GM18511 (cell line): ENCODE measurements around the gene B4GALNT3.
"Not testable (repeated sequence)": the region's sequence is repeated elsewhere in the genome, so short reads cannot be mapped to it uniquely, and the experiment has no call there.

Source experiments
- ATAC-seq: cut with Tn5 transposase; IDR thresholded peaks from one replicate; pipeline ENCODE4 v1.9.1; 2021; ENCODE audit warnings: mild to moderate bottlenecking, moderate library complexity; ENCODE audit not compliant: unreplicated experiment

Gene B4GALNT3

GRCh38 chr12:573232-573631, 113.5 kb downstream of the B4GALNT3 start:
- no peak for ATAC-seq

GRCh38 chr12:574475-575128, 114.9 kb downstream of the B4GALNT3 start:
- ATAC-seq = no peak

- ATAC-seq = no peak
These were observed 115.4 kb downstream of the B4GALNT3 start for GRCh38 chr12:575129-575502.

GRCh38 chr12:575948-576614, 116.3 kb downstream of the B4GALNT3 start:
- ATAC-seq = peak; percentile 68

- no peak for ATAC-seq
These were observed 116.9 kb downstream of the B4GALNT3 start for GRCh38 chr12:576615-577110.

- not testable (repeated sequence) for ATAC-seq
These were observed 118.4 kb downstream of the B4GALNT3 start for GRCh38 chr12:577994-578747.

GRCh38 chr12:578748-579419, 119.1 kb downstream of the B4GALNT3 start:
- no peak for ATAC-seq

- no peak for ATAC-seq
These were observed 119.8 kb downstream of the B4GALNT3 start for GRCh38 chr12:579420-580110.

GRCh38 chr12:580813-581212, 121.1 kb downstream of the B4GALNT3 start:
- no peak for ATAC-seq

- ATAC-seq = no peak
These were observed 121.6 kb downstream of the B4GALNT3 start for GRCh38 chr12:581321-581720.

GRCh38 chr12:581746-582145, 122.0 kb downstream of the B4GALNT3 start:
- ATAC-seq = no peak

GRCh38 chr12:583251-583869, 123.6 kb downstream of the B4GALNT3 start:
- ATAC-seq = no peak

- no peak for ATAC-seq
These were observed 125.6 kb downstream of the B4GALNT3 start for GRCh38 chr12:585062-586061.

GRCh38 chr12:586318-587071, 126.8 kb downstream of the B4GALNT3 start:
- ATAC-seq = no peak

- no peak for ATAC-seq
These were observed 127.6 kb downstream of the B4GALNT3 start for GRCh38 chr12:587132-588023.

- ATAC-seq = no peak
These were observed 128.2 kb downstream of the B4GALNT3 start for GRCh38 chr12:588024-588322.

GRCh38 chr12:588646-589045, 128.9 kb downstream of the B4GALNT3 start:
- ATAC-seq = no peak
